ENCODE results near the gene PROZ.

Gene PROZ

GRCh38 chr13:113120300-113121182, 37.9 kb upstream of the PROZ start:
- Histone ChIP-seq H3K27me3 (ENCODE audit: control insufficient read depth, insufficient read depth, low read length) (no peaks in the 10 kb centered on the region), H3K36me3 (ENCODE audit: control insufficient read depth, insufficient read depth, low read length) (no peaks in the 10 kb centered on the region), H3K27ac (ENCODE audit: low read length) (no peak overlapping the region), H3K4me3 (ENCODE audit: low read length) (no peak overlapping the region), H3K9me3 (ENCODE audit: control insufficient read depth, insufficient read depth, low read length) (no peaks in the 10 kb centered on the region), H3K4me1 (ENCODE audit: control insufficient read depth, insufficient read depth, low read length) (peaks cover 2% of the 10 kb centered on the region; the same call in 1 of the 2 replicates)
- DNase-seq (ENCODE audit: low read depth, low spot score) = no peak
- no CpG with 5 or more reads among the region's 19 CpGs for WGBS (ENCODE audit: insufficient coverage, insufficient read length)

GRCh38 chr13:113121183-113121927, 37.1 kb upstream of the PROZ start:
- Histone ChIP-seq H3K27me3 (ENCODE audit: control insufficient read depth, insufficient read depth, low read length) (no peaks in the 10 kb centered on the region), H3K4me3 (ENCODE audit: low read length) (no peak overlapping the region), H3K9me3 (ENCODE audit: control insufficient read depth, insufficient read depth, low read length) (no peaks in the 10 kb centered on the region), H3K36me3 (ENCODE audit: control insufficient read depth, insufficient read depth, low read length) (no peaks in the 10 kb centered on the region), H3K27ac (ENCODE audit: low read length) (no peak overlapping the region), H3K4me1 (ENCODE audit: control insufficient read depth, insufficient read depth, low read length) (peaks cover 2% of the 10 kb centered on the region; the same call in 1 of the 2 replicates)
- no CpG with 5 or more reads among the region's 24 CpGs for WGBS (ENCODE audit: insufficient coverage, insufficient read length)
- no peak for DNase-seq (ENCODE audit: low read depth, low spot score)

GRCh38 chr13:113121928-113122471, 36.4 kb upstream of the PROZ start:
- H3K9me3 ChIP-seq (ENCODE audit: control insufficient read depth, insufficient read depth, low read length) = no peaks in the 10 kb centered on the region
- H3K27me3 ChIP-seq (ENCODE audit: control insufficient read depth, insufficient read depth, low read length) = no peaks in the 10 kb centered on the region
- no peak overlapping the region for H3K4me3 ChIP-seq (ENCODE audit: low read length)
- no CpG with 5 or more reads among the region's 16 CpGs for WGBS (ENCODE audit: insufficient coverage, insufficient read length)
- H3K4me1 ChIP-seq (ENCODE audit: control insufficient read depth, insufficient read depth, low read length) = peaks cover 2% of the 10 kb centered on the region; the same call in 1 of the 2 replicates
- H3K27ac ChIP-seq (ENCODE audit: low read length) = no peak overlapping the region
- no peaks in the 10 kb centered on the region for H3K36me3 ChIP-seq (ENCODE audit: control insufficient read depth, insufficient read depth, low read length)
- DNase-seq (ENCODE audit: low read depth, low spot score) = no peak

- Histone ChIP-seq H3K27me3 (ENCODE audit: control insufficient read depth, insufficient read depth, low read length) (no peaks in the 10 kb centered on the region), H3K27ac (ENCODE audit: low read length) (no peak within 1 kb of the TSS)
- no peak for DNase-seq (ENCODE audit: low read depth, low spot score)
Measured at GRCh38 chr13:113122550-113123225, 35.8 kb upstream of the PROZ start, which contains the start of gene F10. Gene F10, plus strand, starts transcription at chr13:113122799. Its CDS starts 57 bp downstream, at chr13:113122856.

GRCh38 chr13:113123226-113124201, 34.9 kb upstream of the PROZ start:
- no peak overlapping the region for H3K27ac ChIP-seq (ENCODE audit: low read length)
- no peak for DNase-seq (ENCODE audit: low read depth, low spot score)
- H3K27me3 ChIP-seq (ENCODE audit: control insufficient read depth, insufficient read depth, low read length) = no peaks in the 10 kb centered on the region
- peaks cover 2% of the 10 kb centered on the region; the same call in 1 of the 2 replicates for H3K4me1 ChIP-seq (ENCODE audit: control insufficient read depth, insufficient read depth, low read length)
- no peaks in the 10 kb centered on the region for H3K36me3 ChIP-seq (ENCODE audit: control insufficient read depth, insufficient read depth, low read length)
- H3K4me3 ChIP-seq (ENCODE audit: low read length) = no peak overlapping the region
- no peaks in the 10 kb centered on the region for H3K9me3 ChIP-seq (ENCODE audit: control insufficient read depth, insufficient read depth, low read length)
- no CpG with 5 or more reads among the region's 29 CpGs for WGBS (ENCODE audit: insufficient coverage, insufficient read length)

More at GRCh38 chr13:113122550-113123225, 35.8 kb upstream of the PROZ start, which contains the start of gene F10:
- H3K36me3 ChIP-seq (ENCODE audit: control insufficient read depth, insufficient read depth, low read length) = no peaks in the 10 kb centered on the region
- H3K4me1 ChIP-seq (ENCODE audit: control insufficient read depth, insufficient read depth, low read length) = peaks cover 2% of the 10 kb centered on the region; the same call in 1 of the 2 replicates
- H3K4me3 ChIP-seq (ENCODE audit: low read length) = no peak within 1 kb of the TSS
- H3K9me3 ChIP-seq (ENCODE audit: control insufficient read depth, insufficient read depth, low read length) = no peaks in the 10 kb centered on the region
- WGBS (ENCODE audit: insufficient coverage, insufficient read length) = no CpG with 5 or more reads among the region's 23 CpGs

- Histone ChIP-seq H3K4me3 (ENCODE audit: low read length) (no peak overlapping the region), H3K4me1 (ENCODE audit: control insufficient read depth, insufficient read depth, low read length) (peaks cover 2% of the 10 kb centered on the region; the same call in 1 of the 2 replicates), H3K27me3 (ENCODE audit: control insufficient read depth, insufficient read depth, low read length) (no peaks in the 10 kb centered on the region), H3K27ac (ENCODE audit: low read length) (no peak overlapping the region), H3K9me3 (ENCODE audit: control insufficient read depth, insufficient read depth, low read length) (no peaks in the 10 kb centered on the region), H3K36me3 (ENCODE audit: control insufficient read depth, insufficient read depth, low read length) (no peaks in the 10 kb centered on the region)
- no CpG with 5 or more reads among the region's 19 CpGs for WGBS (ENCODE audit: insufficient coverage, insufficient read length)
- no peak for DNase-seq (ENCODE audit: low read depth, low spot score)
Measured at GRCh38 chr13:113124211-113124970, 34.1 kb upstream of the PROZ start.

- no peak for DNase-seq (ENCODE audit: low read depth, low spot score)
- H3K4me1 ChIP-seq (ENCODE audit: control insufficient read depth, insufficient read depth, low read length) = peaks cover 5% of the 10 kb centered on the region
- no peak overlapping the region for H3K27ac ChIP-seq (ENCODE audit: low read length)
- no peaks in the 10 kb centered on the region for H3K9me3 ChIP-seq (ENCODE audit: control insufficient read depth, insufficient read depth, low read length)
- no peaks in the 10 kb centered on the region; the same call in 1 of the 2 replicates for H3K36me3 ChIP-seq (ENCODE audit: control insufficient read depth, insufficient read depth, low read length)
- WGBS (ENCODE audit: insufficient coverage, insufficient read length) = no CpG with 5 or more reads among the region's 19 CpGs
- no peaks in the 10 kb centered on the region for H3K27me3 ChIP-seq (ENCODE audit: control insufficient read depth, insufficient read depth, low read length)
- H3K4me3 ChIP-seq (ENCODE audit: low read length) = no peak overlapping the region
Measured at GRCh38 chr13:113125506-113126264, 32.8 kb upstream of the PROZ start.

- no peak for DNase-seq (ENCODE audit: low read depth, low spot score)
- H3K27me3 ChIP-seq (ENCODE audit: control insufficient read depth, insufficient read depth, low read length) = no peaks in the 10 kb centered on the region
- H3K27ac ChIP-seq (ENCODE audit: low read length) = no peak overlapping the region
- H3K4me1 ChIP-seq (ENCODE audit: control insufficient read depth, insufficient read depth, low read length) = peaks cover 5% of the 10 kb centered on the region
- no peak overlapping the region for H3K4me3 ChIP-seq (ENCODE audit: low read length)
- H3K9me3 ChIP-seq (ENCODE audit: control insufficient read depth, insufficient read depth, low read length) = no peaks in the 10 kb centered on the region
- no CpG with 5 or more reads among the region's 18 CpGs for WGBS (ENCODE audit: insufficient coverage, insufficient read length)
- H3K36me3 ChIP-seq (ENCODE audit: control insufficient read depth, insufficient read depth, low read length) = no peaks in the 10 kb centered on the region; the same call in 1 of the 2 replicates
Measured at GRCh38 chr13:113126265-113127150, 31.9 kb upstream of the PROZ start.
